ENCODE measurements around the gene SORCS2. TPM values are rescaled to one million over a fixed set of nuclear protein-coding genes. Genes with fewer than 3 reads are reported as not detected.

SORCS2 gene
- polyA plus RNA-seq, 1 of the 3 experiments (the other 2 are of a cell fraction), result 1.6 TPM

- ChIA-PET CTCF (no interaction called here), POLR2A (no interaction called here)
- DNase-seq, result no peak
- Histone ChIP-seq H3K9me2 (no peaks in the 10 kb centered on the region), H3K9me3 (no peaks in the 10 kb centered on the region), H3K4me3 (ENCODE audit: low read depth in 2 of 2, low read length in 1 of 2) (no peak overlapping the region), H3K79me2 (ENCODE audit: insufficient read depth) (no peaks in the 10 kb centered on the region), H3K9ac (no peak overlapping the region), H3K36me3 (replicated peaks in 1 of 2; ENCODE audit: control insufficient read depth in 1 of 2, insufficient read depth in 2 of 2, low read length in 1 of 2) (no peaks in the 10 kb centered on the region), H4K20me1 (ENCODE audit: insufficient read depth) (no peaks in the 10 kb centered on the region), H2AFZ (ENCODE audit: low read depth) (no peak overlapping the region), H3K27me3 (ENCODE audit: insufficient read depth) (no peaks in the 10 kb centered on the region), H3K4me1 (ENCODE audit: control insufficient read depth in 1 of 2, insufficient read depth in 2 of 2, low read depth in 1 of 2, low read length in 1 of 2) (no peaks in the 10 kb centered on the region; a peak in 1 of 4 replicates), H3K4me2 (no peak overlapping the region), H3K27ac (ENCODE audit: low read depth in 2 of 2, low read length in 1 of 2) (no peak overlapping the region), H3F3A (replicated peaks; ENCODE audit: insufficient read depth) (no peaks in the 10 kb centered on the region)
- TF ChIP-seq REST (IDR thresholded peaks at IDR 0.05; ENCODE audit: low read depth, low read length) (no peak), RCOR1 (IDR thresholded peaks at IDR 0.05; ENCODE audit: low read length) (no peak), CHD2 (IDR thresholded peaks at IDR 0.05; ENCODE audit: low read length, partially characterized antibody) (no peak), YY1 (IDR thresholded peaks at IDR 0.05; ENCODE audit: low read depth) (no peak), USF1 (IDR thresholded peaks at IDR 0.05; ENCODE audit: borderline replicate concordance, low read depth) (no peak)
- WGBS (ENCODE audit: low lambda C conversion rate), result 88% methylated on average over 8 of the region's 10 CpGs
Measured at GRCh38 chr4:7268941-7269340, 76.6 kb downstream of the SORCS2 start.

GRCh38 chr4:7270121-7270520, 77.8 kb downstream of the SORCS2 start:
- CTCF ChIA-PET, result no interaction called here
- POLR2A ChIA-PET, result no interaction called here
- H3K27ac ChIP-seq (ENCODE audit: low read depth in 2 of 2, low read length in 1 of 2), result no peak overlapping the region

More at GRCh38 chr4:7270121-7270520, 77.8 kb downstream of the SORCS2 start:
- Histone ChIP-seq H3K4me3 (ENCODE audit: low read depth in 2 of 2, low read length in 1 of 2) (no peak overlapping the region), H4K20me1 (ENCODE audit: insufficient read depth) (no peaks in the 10 kb centered on the region), H3K27me3 (ENCODE audit: insufficient read depth) (no peaks in the 10 kb centered on the region), H3K9me2 (no peaks in the 10 kb centered on the region), H2AFZ (ENCODE audit: low read depth) (no peak overlapping the region), H3K36me3 (replicated peaks in 1 of 2; ENCODE audit: control insufficient read depth in 1 of 2, insufficient read depth in 2 of 2, low read length in 1 of 2) (no peaks in the 10 kb centered on the region), H3F3A (replicated peaks; ENCODE audit: insufficient read depth) (no peaks in the 10 kb centered on the region), H3K4me1 (ENCODE audit: control insufficient read depth in 1 of 2, insufficient read depth in 2 of 2, low read depth in 1 of 2, low read length in 1 of 2) (no peaks in the 10 kb centered on the region; a peak in 1 of 4 replicates), H3K9ac (no peak overlapping the region), H3K4me2 (no peak overlapping the region), H3K79me2 (ENCODE audit: insufficient read depth) (no peaks in the 10 kb centered on the region), H3K9me3 (no peaks in the 10 kb centered on the region)
- TF ChIP-seq USF1 (IDR thresholded peaks at IDR 0.05; ENCODE audit: borderline replicate concordance, low read depth), result no peak
- no peak for TF ChIP-seq NRF1 (IDR thresholded peaks at IDR 0.05; ENCODE audit: low read depth, low read length)
- no peak for TF ChIP-seq ELF1 (IDR thresholded peaks at IDR 0.05)
- TF ChIP-seq FOSL2 (IDR thresholded peaks at IDR 0.05; ENCODE audit: borderline replicate concordance, low read depth), result no peak
- TF ChIP-seq EP300 (IDR thresholded peaks at IDR 0.05; ENCODE audit: borderline replicate concordance in 1 of 2, low read depth in 1 of 2, low read length in 1 of 2), result no peak
- DNase-seq, result no peak
- WGBS (ENCODE audit: low lambda C conversion rate), result 75% methylated on average over 4 of the region's 17 CpGs

Measured in SK-N-SH (cell line).